Kidney (tissue), 14 donors: ENCODE results near the gene L3MBTL3. TPM values are rescaled to one million over a fixed set of nuclear protein-coding genes. Genes with fewer than 3 reads are reported as not detected.
"Not testable (repeated sequence)": the region's sequence is repeated elsewhere in the genome, so short reads cannot be mapped to it uniquely, and the experiment has no call there.

Source experiments
- DNase-seq, 5 donors: peaks; one replicate each; pipeline ENCODE4 v3.0.0-alpha.2; 2013 to 2020
- FAIRE-seq: peaks from 2 replicates; lab custom pipeline; 2012; peaks lifted over from hg19 to GRCh38; lab: Jason Lieb, UNC
- H3K27ac ChIP-seq, 2 donors: one replicate each; pipeline ENCODE4 v1.7.0; 2013; ENCODE audit warnings: low read depth in 2 of 2, low read length in 2 of 2, inconsistent platforms in 1 of 2
- H3K27me3 ChIP-seq: one replicate; pipeline ENCODE4 v1.7.1; 2013; ENCODE audit warnings: low read length, inconsistent platforms; ENCODE audit not compliant: control insufficient read depth, insufficient read depth
- H3K36me3 ChIP-seq, 3 donors: one replicate each; pipeline versions ENCODE4 v1.7.0 to v1.7.1; 2013; ENCODE audit warnings: low read length in 3 of 3, control low read depth in 1 of 3, inconsistent platforms in 1 of 3; ENCODE audit not compliant: insufficient read depth in 3 of 3, control insufficient read depth in 2 of 3
- H3K4me1 ChIP-seq, 3 donors: one replicate each; pipeline versions ENCODE4 v1.7.0 to v1.7.1; 2013; ENCODE audit warnings: low read length in 3 of 3, inconsistent platforms in 1 of 3, low read depth in 1 of 3; ENCODE audit not compliant: control insufficient read depth in 2 of 3, insufficient read depth in 2 of 3
- H3K4me3 ChIP-seq, 3 donors: one replicate each; pipeline versions ENCODE4 v1.7.0 to v1.8.1; 2013; ENCODE audit warnings: low read length in 3 of 3, control low read depth in 1 of 3, inconsistent platforms in 1 of 3
- H3K9ac ChIP-seq, 3 donors: one replicate each; pipeline versions ENCODE4 v1.7.0 to v1.7.1; 2013; ENCODE audit warnings: low read length in 3 of 3, control low read depth in 1 of 3, inconsistent platforms in 1 of 3
- H3K9me3 ChIP-seq, 3 donors: one replicate each; pipeline versions ENCODE4 v1.7.0 to v1.7.1; 2013; ENCODE audit warnings: low read length in 3 of 3, control low read depth in 1 of 3, inconsistent platforms in 1 of 3; ENCODE audit not compliant: control insufficient read depth in 2 of 3, insufficient read depth in 1 of 3
- CTCF ChIP-seq: IDR thresholded peaks from 3 replicates; pipeline ENCODE4 v1.5.1; 2012; ENCODE audit warnings: mild to moderate bottlenecking, moderate library complexity, borderline replicate concordance; ENCODE audit not compliant: insufficient read depth; ENCODE audit errors: extremely low read depth
- intact Hi-C: fragments of 100-400 bp; cut with DNase I; formaldehyde crosslinking; loops from one replicate; pipeline ENCODE4 v1.11.1; 2022
- polyA plus RNA-seq: library from polyadenylated mRNA; stranded (reverse); fragments of 350-450 nt; fragmentation: Illumina TruSeq; extraction: RNeasy Lipid Tissue Mini Kit (QIAGEN cat#74804); gene quantifications from one replicate; pipeline ENCODE4 v1.2.3, GENCODE V29; 2014; ENCODE audit warnings: low read depth, low replicate concordance; ENCODE audit not compliant: insufficient read depth
- total RNA-seq: library from RNA; stranded (reverse); fragmentation: NEBNext Ultra II Directional; extraction: Animal tissue kit (Norgen Biotek cat#: 25700); gene quantifications from one replicate; pipeline ENCODE4 v1.2.1, GENCODE V29; 2021
- donor health status: control.
- donor health status: control.
- donor health status: control.
- donor health status: control.
- donor health status: control.
- donor health status: DM: yes; HTN: yes; CAD: no.
- donor health status: Normal renal cell carcinoma (clear cell type).

The L3MBTL3 gene
- total and polyA plus RNA-seq, 2 donors from 2014 or later, result 4.3 to 13.0 TPM

DNA sequence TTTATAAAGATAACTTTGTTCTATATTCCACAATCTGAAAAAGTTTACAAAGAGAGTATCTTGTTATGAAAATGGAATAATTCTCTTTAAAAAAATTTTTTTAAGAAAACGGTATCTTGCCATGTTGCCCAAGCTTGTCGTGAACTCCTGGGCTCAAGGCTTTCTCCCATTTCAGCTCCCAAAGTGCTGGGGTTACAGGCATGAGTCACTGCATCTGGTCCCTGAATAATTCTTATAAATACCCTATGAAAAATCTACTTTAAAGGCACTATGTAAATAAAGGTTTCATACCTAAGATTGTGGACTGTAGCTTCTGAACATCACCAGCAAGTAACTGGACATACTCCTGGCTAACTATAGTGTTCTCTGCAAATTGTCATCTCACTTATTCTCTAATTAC is 144.0 kb downstream of the L3MBTL3 start:
- H3K9ac ChIP-seq, result no peak overlapping the region
- no peak overlapping the region for H3K27ac ChIP-seq
- intact Hi-C loops, result no loop called here
- peaks cover 0 to 2% (median 0%) of the 10 kb centered on the region in 3 donors for H3K4me1 ChIP-seq
- H3K27me3 ChIP-seq, result no peaks in the 10 kb centered on the region
- H3K4me3 ChIP-seq, result no peak overlapping the region
- FAIRE-seq (no peak), DNase-seq (no peak)
- no peaks in the 10 kb centered on the region for H3K36me3 ChIP-seq
- no peak for TF ChIP-seq CTCF
- H3K9me3 ChIP-seq, result no peaks in the 10 kb centered on the region

GRCh38 chr6:130163266-130163665 is 144.9 kb downstream of the L3MBTL3 start:
- no peaks in the 10 kb centered on the region for H3K9me3 ChIP-seq
- H3K36me3 ChIP-seq, result no peaks in the 10 kb centered on the region
- TF ChIP-seq CTCF, result no peak
- DNase-seq (no peak), FAIRE-seq (no peak)
- H3K4me1 ChIP-seq, result peaks cover 0 to 2% (median 0%) of the 10 kb centered on the region in 3 donors
- no peak overlapping the region for H3K27ac ChIP-seq
- no peaks in the 10 kb centered on the region for H3K27me3 ChIP-seq
- H3K4me3 ChIP-seq, result no peak overlapping the region
- H3K9ac ChIP-seq, result no peak overlapping the region
- intact Hi-C loops, result no loop called here

DNA sequence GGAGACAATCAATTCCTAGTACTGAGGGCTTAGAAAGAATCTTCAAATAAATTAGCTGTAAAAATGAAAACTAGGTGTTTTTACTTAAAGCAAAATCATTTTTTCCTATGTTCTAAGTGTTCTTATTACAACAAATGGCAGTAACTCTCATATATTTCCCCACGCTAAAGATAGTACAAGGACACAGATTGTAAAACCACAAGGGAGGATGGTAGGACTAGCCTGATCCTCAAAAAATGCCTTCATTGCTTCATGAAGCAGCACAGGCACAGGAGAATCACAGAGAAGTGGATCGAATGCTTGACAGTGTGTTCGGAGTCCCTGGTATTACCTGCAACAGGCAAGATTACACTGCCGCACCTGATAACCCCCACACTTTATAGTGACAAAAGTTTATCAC is 145.9 kb downstream of the L3MBTL3 start:
- H3K9ac ChIP-seq, result no peak overlapping the region
- no peaks in the 10 kb centered on the region for H3K36me3 ChIP-seq
- no peaks in the 10 kb centered on the region for H3K9me3 ChIP-seq
- FAIRE-seq, result no peak
- H3K4me3 ChIP-seq, result no peak overlapping the region
- no peak overlapping the region for H3K27ac ChIP-seq
- DNase-seq, result no peak
- H3K4me1 ChIP-seq, result peaks cover 0 to 2% (median 0%) of the 10 kb centered on the region in 3 donors
- no peaks in the 10 kb centered on the region for H3K27me3 ChIP-seq
- TF ChIP-seq CTCF, result no peak
- intact Hi-C loops, result no loop called here

DNA sequence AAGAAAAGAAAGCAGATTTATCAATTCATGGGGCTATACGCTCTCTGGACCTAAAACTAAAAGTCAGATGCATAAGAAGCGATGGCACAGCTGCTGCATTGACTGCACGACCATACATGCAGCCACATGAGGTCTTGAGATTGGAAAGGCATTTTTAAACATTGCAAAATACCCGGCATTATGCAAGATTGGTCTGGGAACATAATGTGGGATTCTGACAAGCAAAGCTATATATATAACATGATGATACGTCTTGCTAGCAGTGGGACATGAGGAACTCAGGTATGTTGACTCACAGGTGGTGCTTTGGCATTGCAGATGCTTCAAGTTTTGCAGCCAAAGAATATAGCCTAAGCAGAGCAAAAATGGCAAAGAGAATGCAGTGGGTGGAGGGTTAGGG is 149.3 kb downstream of the L3MBTL3 start:
- no peaks in the 10 kb centered on the region for H3K27me3 ChIP-seq
- no peak overlapping the region for H3K27ac ChIP-seq
- intact Hi-C loops, result no loop called here
- TF ChIP-seq CTCF, result no peak
- H3K4me3 ChIP-seq, result no peak overlapping the region
- FAIRE-seq (no peak), DNase-seq (no peak)
- no peaks in the 10 kb centered on the region for H3K36me3 ChIP-seq
- H3K4me1 ChIP-seq, result no peaks in the 10 kb centered on the region
- no peaks in the 10 kb centered on the region for H3K9me3 ChIP-seq
- H3K9ac ChIP-seq, result no peak overlapping the region

DNA sequence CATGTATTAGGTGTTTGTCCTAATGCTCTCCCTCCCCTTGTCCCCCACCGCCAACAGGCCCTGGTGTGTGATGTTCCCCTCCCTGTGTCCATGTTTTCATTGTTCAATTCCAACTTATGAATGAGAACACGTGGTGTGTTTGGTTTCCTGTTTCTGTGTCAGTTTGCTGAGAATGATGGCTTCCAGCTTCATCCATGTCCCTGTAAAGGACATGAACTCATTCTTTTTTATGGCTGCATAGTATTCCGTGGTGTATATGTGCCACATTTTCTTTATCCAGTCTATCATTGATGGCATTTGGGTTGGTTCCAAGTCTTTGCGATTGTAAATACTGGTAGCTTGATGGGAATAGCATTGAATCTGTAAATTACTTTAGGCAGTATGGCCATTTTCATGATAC is 151.8 kb downstream of the L3MBTL3 start:
- H3K4me1 ChIP-seq, DNase-seq, H3K4me3 ChIP-seq, H3K27me3 ChIP-seq, H3K36me3 ChIP-seq, FAIRE-seq, H3K27ac ChIP-seq, H3K9me3 ChIP-seq, H3K9ac ChIP-seq, intact Hi-C loops: not testable (repeated sequence)
